ENCODE results near the gene WFDC1. TPM values are rescaled to one million over a fixed set of nuclear protein-coding genes. Genes with fewer than 3 reads are reported as not detected.

The WFDC1 gene
- total and polyA plus RNA-seq, 2 of the 4 experiments (the other 2 are of a cell fraction), result 4.7 to 6.8 TPM

- no peak overlapping the region for H4K91ac ChIP-seq (ENCODE audit: insufficient read depth, low read depth, low read length)
- no peak overlapping the region for H2BK15ac ChIP-seq (ENCODE audit: low read depth, low read length)
- H3K4ac ChIP-seq (ENCODE audit: low read depth, low read length), result no peak overlapping the region
- DNase-seq, result no peak
- H4K20me1 ChIP-seq (ENCODE audit: insufficient read depth, low read length), result no peaks in the 10 kb centered on the region
- H2AK9ac ChIP-seq (replicated peaks; ENCODE audit: low read depth, low read length, poor library complexity), result no peak overlapping the region
- dilution Hi-C loops (cut with HindIII; ENCODE audit: low sequenced_read_pairs, unreplicated experiment), result no loop called here
- intact Hi-C loops (cut with micrococcal nuclease), result no loop called here
- no peaks in the 10 kb centered on the region for H3K27me3 ChIP-seq (ENCODE audit: control insufficient read depth, insufficient read depth, low read length)
- H2AK5ac ChIP-seq (ENCODE audit: low read depth, low read length), result no peak overlapping the region
- CTCF ChIA-PET, result interaction anchor here (1.1 kb wide), 1 partner anchor 37 kb away, joined by 3 read pairs; no protein-coding TSS in a partner anchor
- ATAC-seq (ENCODE audit: low read depth), result no peak
- POLR2A ChIA-PET (ENCODE audit: unreplicated experiment), result no interaction called here
- H3K27ac ChIP-seq (ENCODE audit: insufficient read depth, low read length), result no peak overlapping the region
- no peak overlapping the region for H3K4me3 ChIP-seq (ENCODE audit: insufficient read depth, low read depth, low read length)
- no peak overlapping the region for H4K5ac ChIP-seq (ENCODE audit: low read depth, low read length)
- H3K9ac ChIP-seq (ENCODE audit: low read depth, low read length), result no peak overlapping the region
- TF ChIP-seq SMC3 (IDR thresholded peaks at IDR 0.05; ENCODE audit: low read depth, low read length) (no peak), RAD21 (IDR thresholded peaks at IDR 0.05; ENCODE audit: low read length) (no peak), NFE2L2 (IDR thresholded peaks at IDR 0.05; ENCODE audit: low read depth, low read length) (no peak), POLR2A (IDR thresholded peaks at IDR 0.05; ENCODE audit: low read depth, low read length) (no peak), MXI1 (IDR thresholded peaks at IDR 0.05; ENCODE audit: borderline replicate concordance, low read depth, low read length) (no peak), ELK1 (IDR thresholded peaks at IDR 0.05; ENCODE audit: borderline replicate concordance, low read depth, low read length) (no peak), USF2 (IDR thresholded peaks at IDR 0.05; ENCODE audit: low read depth, low read length) (no peak), MAZ (IDR thresholded peaks at IDR 0.05; ENCODE audit: borderline replicate concordance, low read depth, low read length) (no peak), CEBPB (IDR thresholded peaks at IDR 0.05; ENCODE audit: low read depth, low read length) (no peak), FOS (IDR thresholded peaks at IDR 0.05; ENCODE audit: low read depth, low read length) (no peak)
- no peaks in the 10 kb centered on the region for H3K9me1 ChIP-seq (ENCODE audit: insufficient read depth, low read length)
- H3K79me1 ChIP-seq (ENCODE audit: low read depth in 1 of 2, low read length in 2 of 2), result no peaks in the 10 kb centered on the region; a peak in 2 of 4 replicates
- no peak overlapping the region for H3K23ac ChIP-seq (ENCODE audit: low read depth, low read length)
- no peak overlapping the region for H3K14ac ChIP-seq (replicated peaks; ENCODE audit: low read depth, low read length)
- no peak overlapping the region for H3K4me2 ChIP-seq (ENCODE audit: low read depth, low read length)
- H2BK120ac ChIP-seq (ENCODE audit: low read depth, low read length), result no peak overlapping the region
- no peak overlapping the region for H3K56ac ChIP-seq (ENCODE audit: extremely low read depth, insufficient read depth, low read length)
- H2AFZ ChIP-seq (replicated peaks; ENCODE audit: low read length, poor library complexity), result no peak overlapping the region
- H2BK5ac ChIP-seq (ENCODE audit: low read depth, low read length, poor library complexity, severe bottlenecking), result no peak overlapping the region
- no peak overlapping the region for H4K8ac ChIP-seq (ENCODE audit: low read depth in 2 of 2, low read length in 2 of 2)
- H3K18ac ChIP-seq (ENCODE audit: low read depth, low read length), result no peak overlapping the region
- peaks cover 4% of the 10 kb centered on the region for H3K9me3 ChIP-seq (ENCODE audit: control insufficient read depth, insufficient read depth, low read length)
- in situ Hi-C loops (cut with MboI; ENCODE audit: low sequenced_read_pairs), result no loop called here
- no TSS peak for BruUV-seq (replicated peaks)
- peaks cover 5% of the 10 kb centered on the region for H3K36me3 ChIP-seq (ENCODE audit: control insufficient read depth, insufficient read depth, low read length)
- no peak overlapping the region for H2BK20ac ChIP-seq (ENCODE audit: low read depth, low read length)
- WGBS, 2 experiments (ENCODE audit: extremely low coverage in 2 of 2, insufficient read length in 1 of 2), result 80% methylated on average over 10 of the region's 10 CpGs; no CpG with 5 or more reads in 1 of the 2 experiments
- no peaks in the 10 kb centered on the region; the same call in 1 of the 2 replicates for H3K4me1 ChIP-seq (ENCODE audit: control insufficient read depth, insufficient read depth, low read length)
These were observed 19.2 kb downstream of the WFDC1 start for GRCh38 chr16:84313921-84314320.

Data from IMR-90 (cell line).